ENCODE measurements around the gene ZNF569. TPM values are rescaled to one million over a fixed set of nuclear protein-coding genes. Genes with fewer than 3 reads are reported as not detected.
"Not testable (repeated sequence)": the region's sequence is repeated elsewhere in the genome, so short reads cannot be mapped to it uniquely, and the experiment has no call there.

Gene ZNF569
- total RNA-seq, 1 experiment from 2014 or later = 9.5 TPM

GRCh38 chr19:37370880-37371661, 96.2 kb downstream of the ZNF569 start, which contains the start of gene ZNF527:
ZNF527 (plus strand) TSS chr19:37371099; CDS start chr19:37374199, 3,100 bp downstream.
- H3K36me3 ChIP-seq (ENCODE audit: insufficient read depth, low read length, poor library complexity, severe bottlenecking) = peaks cover 13% of the 10 kb centered on the region
- no peaks in the 10 kb centered on the region for H3K27me3 ChIP-seq (replicated peaks; ENCODE audit: insufficient read depth, low read depth, low read length, poor library complexity)
- POLR2A ChIA-PET (ENCODE audit: low non-redundant PET) = interaction anchor here (1.0 to 1.1 kb wide), 2 partner anchors 54 to 95 kb away, joined by 3 read pairs; no protein-coding TSS in a partner anchor
- peaks cover 11% of the 10 kb centered on the region for H3K9me3 ChIP-seq (ENCODE audit: low read depth, low read length, poor library complexity, severe bottlenecking)
- intact Hi-C loops (cut with micrococcal nuclease; ENCODE audit: unreplicated experiment) = no loop called here
- no peaks in the 10 kb centered on the region for H3K4me1 ChIP-seq (ENCODE audit: insufficient read depth, low read length, poor library complexity, severe bottlenecking)
- peak within 1 kb of the TSS; percentile 57 for H3K4me3 ChIP-seq (ENCODE audit: low read depth, low read length, poor library complexity, severe bottlenecking)
- CTCF ChIA-PET = no interaction called here
- TF ChIP-seq CTCF (conservative IDR thresholded peaks at IDR 0.05; ENCODE audit: low read depth, low read length) = 0 out of 2 replicates have a peak, but pooled peaks have one; percentile 13
- TF ChIP-seq EZH2 (IDR thresholded peaks at IDR 0.05; ENCODE audit: borderline replicate concordance, low read depth, low read length, poor library complexity, severe bottlenecking) = no peak
- BruUV-seq (replicated peaks) = TSS peak; percentile 80
- H3K27ac ChIP-seq (ENCODE audit: low read depth, low read length, poor library complexity, severe bottlenecking) = peak within 1 kb of the TSS; percentile 74
- peak; percentile 98 for DNase-seq (ENCODE audit: low spot score)

GRCh38 chr19:37370386-37370879, 96.8 kb downstream of the ZNF569 start:
- H3K36me3 ChIP-seq (ENCODE audit: insufficient read depth, low read length, poor library complexity, severe bottlenecking); H3K4me1 ChIP-seq (ENCODE audit: insufficient read depth, low read length, poor library complexity, severe bottlenecking); DNase-seq (ENCODE audit: low spot score); CTCF ChIA-PET; H3K27me3 ChIP-seq (replicated peaks; ENCODE audit: insufficient read depth, low read depth, low read length, poor library complexity); intact Hi-C loops (cut with micrococcal nuclease; ENCODE audit: unreplicated experiment); BruUV-seq (replicated peaks): not testable (repeated sequence)
- POLR2A ChIA-PET (ENCODE audit: low non-redundant PET) = interaction anchor here (1.0 to 1.1 kb wide), 2 partner anchors 53 to 96 kb away, joined by 3 read pairs; no protein-coding TSS in a partner anchor
- peak overlapping the region; percentile 74 for H3K27ac ChIP-seq (ENCODE audit: low read depth, low read length, poor library complexity, severe bottlenecking)
- H3K4me3 ChIP-seq (ENCODE audit: low read depth, low read length, poor library complexity, severe bottlenecking) = peak overlapping the region; percentile 57
- H3K9me3 ChIP-seq (ENCODE audit: low read depth, low read length, poor library complexity, severe bottlenecking) = peaks cover 10% of the 10 kb centered on the region

- peak; percentile 6 for DNase-seq (ENCODE audit: low spot score)
Measured at GRCh38 chr19:37362733-37363132, 104.5 kb downstream of the ZNF569 start.

More at GRCh38 chr19:37362733-37363132, 104.5 kb downstream of the ZNF569 start:
- Histone ChIP-seq H3K27ac (ENCODE audit: low read depth, low read length, poor library complexity, severe bottlenecking) (no peak overlapping the region), H3K36me3 (ENCODE audit: insufficient read depth, low read length, poor library complexity, severe bottlenecking) (peaks cover 53% of the 10 kb centered on the region), H3K4me1 (ENCODE audit: insufficient read depth, low read length, poor library complexity, severe bottlenecking) (no peaks in the 10 kb centered on the region), H3K9me3 (ENCODE audit: low read depth, low read length, poor library complexity, severe bottlenecking) (peaks cover 30% of the 10 kb centered on the region), H3K27me3 (replicated peaks; ENCODE audit: insufficient read depth, low read depth, low read length, poor library complexity) (no peaks in the 10 kb centered on the region), H3K4me3 (ENCODE audit: low read depth, low read length, poor library complexity, severe bottlenecking) (no peak overlapping the region)
- POLR2A ChIA-PET (ENCODE audit: low non-redundant PET) = no interaction called here
- intact Hi-C loops (cut with micrococcal nuclease; ENCODE audit: unreplicated experiment) = no loop called here
- TF ChIP-seq CTCF (conservative IDR thresholded peaks at IDR 0.05; ENCODE audit: low read depth, low read length) (0 out of 2 replicates have a peak, but pooled peaks have one; percentile 14), EZH2 (IDR thresholded peaks at IDR 0.05; ENCODE audit: borderline replicate concordance, low read depth, low read length, poor library complexity, severe bottlenecking) (no peak)
- CTCF ChIA-PET = no interaction called here
- BruUV-seq (replicated peaks) = no TSS peak
